Measurements from ENCODE around the gene ADPGK.

DNA sequence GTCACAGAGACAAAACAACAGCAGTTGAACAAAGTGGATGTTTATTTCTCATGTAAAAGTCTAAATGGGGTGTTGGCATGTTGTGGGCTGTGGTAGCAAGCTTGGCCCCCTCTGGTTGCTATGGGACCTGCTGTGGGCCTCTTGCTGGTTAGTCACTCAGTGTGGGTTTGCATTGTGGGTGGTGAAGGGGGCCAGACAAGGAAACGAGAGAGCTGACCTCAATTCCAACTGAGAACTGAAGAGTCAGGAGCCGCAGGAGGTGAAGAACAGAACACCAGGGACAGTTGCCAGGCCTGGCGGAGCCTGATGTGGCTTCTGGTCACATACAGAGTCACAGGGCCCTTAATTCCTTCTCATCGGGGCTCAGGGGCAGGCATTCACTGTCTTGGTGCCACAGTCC is 1.9 kb upstream of the ADPGK start:
- TF ChIP-seq, protein P1, sequence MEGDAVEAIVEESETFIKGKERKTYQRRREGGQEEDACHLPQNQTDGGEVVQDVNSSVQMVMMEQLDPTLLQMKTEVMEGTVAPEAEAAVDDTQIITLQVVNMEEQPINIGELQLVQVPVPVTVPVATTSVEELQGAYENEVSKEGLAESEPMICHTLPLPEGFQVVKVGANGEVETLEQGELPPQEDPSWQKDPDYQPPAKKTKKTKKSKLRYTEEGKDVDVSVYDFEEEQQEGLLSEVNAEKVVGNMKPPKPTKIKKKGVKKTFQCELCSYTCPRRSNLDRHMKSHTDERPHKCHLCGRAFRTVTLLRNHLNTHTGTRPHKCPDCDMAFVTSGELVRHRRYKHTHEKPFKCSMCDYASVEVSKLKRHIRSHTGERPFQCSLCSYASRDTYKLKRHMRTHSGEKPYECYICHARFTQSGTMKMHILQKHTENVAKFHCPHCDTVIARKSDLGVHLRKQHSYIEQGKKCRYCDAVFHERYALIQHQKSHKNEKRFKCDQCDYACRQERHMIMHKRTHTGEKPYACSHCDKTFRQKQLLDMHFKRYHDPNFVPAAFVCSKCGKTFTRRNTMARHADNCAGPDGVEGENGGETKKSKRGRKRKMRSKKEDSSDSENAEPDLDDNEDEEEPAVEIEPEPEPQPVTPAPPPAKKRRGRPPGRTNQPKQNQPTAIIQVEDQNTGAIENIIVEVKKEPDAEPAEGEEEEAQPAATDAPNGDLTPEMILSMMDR (IDR thresholded peaks at IDR 0.05) = no peak
- TF ChIP-seq POLR2A (IDR thresholded peaks at IDR 0.05) = no peak

Measured in heart left ventricle (tissue), 13 donors.